BLaER1 (cell line): ENCODE data around the gene SMYD3.

ENCODE experiments used
- H3K27ac ChIP-seq: shearing (Covaris generic); formaldehyde crosslinking; 2 replicates; pipeline ENCODE4 v1.8.1; 2022
- H3K27me3 ChIP-seq: shearing (Covaris generic); formaldehyde crosslinking; 2 replicates; pipeline ENCODE4 v1.8.1; 2022
- H3K36me3 ChIP-seq: shearing (Covaris generic); formaldehyde crosslinking; 2 replicates; pipeline ENCODE4 v1.8.1; 2022
- H3K4me1 ChIP-seq: shearing (Covaris generic); formaldehyde crosslinking; 2 replicates; pipeline ENCODE4 v1.8.1; 2022
- H3K4me2 ChIP-seq: shearing (Covaris generic); formaldehyde crosslinking; 2 replicates; pipeline ENCODE4 v1.8.1; 2022
- H3K4me3 ChIP-seq: shearing (Covaris generic); formaldehyde crosslinking; 2 replicates; pipeline ENCODE4 v1.8.1; 2022
- H3K9ac ChIP-seq: shearing (Covaris generic); formaldehyde crosslinking; 2 replicates; pipeline ENCODE4 v1.8.1; 2022
- H3K9me3 ChIP-seq: shearing (Covaris generic); formaldehyde crosslinking; 2 replicates; pipeline ENCODE4 v1.8.1; 2022
- H4K20me1 ChIP-seq: shearing (Covaris generic); formaldehyde crosslinking; 2 replicates; pipeline ENCODE4 v1.8.1; 2022
- Cebpa-rat ChIP-seq: shearing (Covaris generic); IDR thresholded peaks from 2 replicates; pipeline ENCODE4 v1.8.1; 2022

SMYD3 gene

GRCh38 chr1:246506674-246507481 lies at the start of gene SMYD3:
TSS of gene SMYD3 (minus strand) at chr1:246507279.
- no peaks in the 10 kb centered on the region for H3K27me3 ChIP-seq
- peak within 1 kb of the TSS; percentile 81 for H3K9ac ChIP-seq
- H3K4me3 ChIP-seq = peak within 1 kb of the TSS; percentile 84
- no peak for TF ChIP-seq Cebpa-rat
- peak within 1 kb of the TSS; percentile 62 for H3K27ac ChIP-seq
- peak within 1 kb of the TSS; percentile 94 for H3K4me2 ChIP-seq
- peaks cover 1% of the 10 kb centered on the region; the same call in 1 of the 2 replicates for H3K9me3 ChIP-seq
- peaks cover 21% of the 10 kb centered on the region for H3K4me1 ChIP-seq
- H4K20me1 ChIP-seq = no peaks in the 10 kb centered on the region; the same call in 1 of the 2 replicates
- peaks cover 23% of the 10 kb centered on the region for H3K36me3 ChIP-seq

- H3K27me3 ChIP-seq = no peaks in the 10 kb centered on the region
- H4K20me1 ChIP-seq = peaks cover 81% of the 10 kb centered on the region
- H3K9ac ChIP-seq = no peak overlapping the region
- H3K4me3 ChIP-seq = no peak overlapping the region
- H3K4me1 ChIP-seq = no peaks in the 10 kb centered on the region
- no peak overlapping the region for H3K27ac ChIP-seq
- no peak for TF ChIP-seq Cebpa-rat
- no peaks in the 10 kb centered on the region for H3K9me3 ChIP-seq
- H3K36me3 ChIP-seq = peaks cover 97% of the 10 kb centered on the region
- H3K4me2 ChIP-seq = no peak overlapping the region
These were observed 47.1 kb upstream of the SMYD3 start for GRCh38 chr1:246554201-246554600.

- H3K9ac ChIP-seq = no peak overlapping the region
- H3K9me3 ChIP-seq = no peaks in the 10 kb centered on the region
- no peaks in the 10 kb centered on the region for H3K27me3 ChIP-seq
- no peak overlapping the region for H3K27ac ChIP-seq
- H3K4me1 ChIP-seq = no peaks in the 10 kb centered on the region
- no peak overlapping the region for H3K4me2 ChIP-seq
- H3K36me3 ChIP-seq = peaks cover 95% of the 10 kb centered on the region
- no peak for TF ChIP-seq Cebpa-rat
- no peak overlapping the region for H3K4me3 ChIP-seq
- H4K20me1 ChIP-seq = peaks cover 61% of the 10 kb centered on the region
These were observed 45.0 kb upstream of the SMYD3 start for GRCh38 chr1:246552110-246552509.

GRCh38 chr1:246550402-246550801 lies 43.3 kb upstream of the SMYD3 start:
- Histone ChIP-seq H3K36me3 (peaks cover 93% of the 10 kb centered on the region), H3K9me3 (no peaks in the 10 kb centered on the region), H3K4me2 (no peak overlapping the region), H3K4me3 (no peak overlapping the region), H3K4me1 (no peaks in the 10 kb centered on the region), H4K20me1 (peaks cover 56% of the 10 kb centered on the region), H3K27me3 (no peaks in the 10 kb centered on the region), H3K9ac (no peak overlapping the region), H3K27ac (no peak overlapping the region)
- no peak for TF ChIP-seq Cebpa-rat

- Histone ChIP-seq H3K27me3 (no peaks in the 10 kb centered on the region), H3K4me1 (no peaks in the 10 kb centered on the region), H3K4me3 (no peak overlapping the region), H3K9ac (no peak overlapping the region), H3K27ac (no peak overlapping the region), H3K4me2 (no peak overlapping the region), H3K9me3 (no peaks in the 10 kb centered on the region), H3K36me3 (peaks cover 92% of the 10 kb centered on the region), H4K20me1 (peaks cover 51% of the 10 kb centered on the region)
- TF ChIP-seq Cebpa-rat = no peak
These were observed 42.6 kb upstream of the SMYD3 start for GRCh38 chr1:246549665-246550064.

- no peak overlapping the region for H3K27ac ChIP-seq
- no peaks in the 10 kb centered on the region for H3K27me3 ChIP-seq
- H3K4me3 ChIP-seq = no peak overlapping the region
- no peaks in the 10 kb centered on the region for H4K20me1 ChIP-seq
- H3K4me2 ChIP-seq = no peak overlapping the region
- no peaks in the 10 kb centered on the region for H3K9me3 ChIP-seq
- peaks cover 91% of the 10 kb centered on the region for H3K36me3 ChIP-seq
- H3K4me1 ChIP-seq = no peaks in the 10 kb centered on the region
- no peak overlapping the region for H3K9ac ChIP-seq
- no peak for TF ChIP-seq Cebpa-rat
These were observed 36.9 kb upstream of the SMYD3 start for GRCh38 chr1:246544001-246544400.

- Histone ChIP-seq H3K9me3 (no peaks in the 10 kb centered on the region), H3K27me3 (no peaks in the 10 kb centered on the region), H3K27ac (no peak overlapping the region), H4K20me1 (no peaks in the 10 kb centered on the region), H3K4me3 (no peak overlapping the region), H3K4me1 (no peaks in the 10 kb centered on the region), H3K9ac (no peak overlapping the region), H3K4me2 (no peak overlapping the region), H3K36me3 (peaks cover 82% of the 10 kb centered on the region)
- TF ChIP-seq Cebpa-rat = no peak
These were observed 33.8 kb upstream of the SMYD3 start for GRCh38 chr1:246540738-246541491.

- Histone ChIP-seq H3K9me3 (no peaks in the 10 kb centered on the region), H3K27me3 (no peaks in the 10 kb centered on the region), H3K36me3 (peaks cover 52% of the 10 kb centered on the region), H3K4me1 (no peaks in the 10 kb centered on the region), H3K4me3 (no peak overlapping the region), H4K20me1 (no peaks in the 10 kb centered on the region), H3K27ac (no peak overlapping the region), H3K4me2 (no peak overlapping the region), H3K9ac (no peak overlapping the region)
- no peak for TF ChIP-seq Cebpa-rat
These were observed 30.8 kb upstream of the SMYD3 start for GRCh38 chr1:246537887-246538286.

- Histone ChIP-seq H3K4me3 (no peak overlapping the region), H3K9me3 (no peaks in the 10 kb centered on the region), H3K4me2 (no peak overlapping the region), H3K4me1 (no peaks in the 10 kb centered on the region), H3K27ac (no peak overlapping the region), H3K36me3 (peaks cover 48% of the 10 kb centered on the region), H3K27me3 (no peaks in the 10 kb centered on the region), H3K9ac (no peak overlapping the region), H4K20me1 (no peaks in the 10 kb centered on the region)
- no peak for TF ChIP-seq Cebpa-rat
These were observed 30.4 kb upstream of the SMYD3 start for GRCh38 chr1:246537441-246537840.

GRCh38 chr1:246534114-246534513 lies 27.0 kb upstream of the SMYD3 start:
- Histone ChIP-seq H3K4me3 (no peak overlapping the region), H3K27ac (no peak overlapping the region), H3K36me3 (peaks cover 15% of the 10 kb centered on the region), H3K4me2 (no peak overlapping the region), H3K27me3 (no peaks in the 10 kb centered on the region), H3K4me1 (peaks cover 7% of the 10 kb centered on the region; the same call in 1 of the 2 replicates), H4K20me1 (no peaks in the 10 kb centered on the region), H3K9me3 (peaks cover 32% of the 10 kb centered on the region), H3K9ac (no peak overlapping the region)
- no peak for TF ChIP-seq Cebpa-rat
